ENCODE results near the gene PON3. TPM values are rescaled to one million over a fixed set of nuclear protein-coding genes. Genes with fewer than 3 reads are reported as not detected.

PON3 gene
- total RNA-seq, 4 donors from 2014 or later = 0.50 to 1.2 (median 0.63) TPM; not detected in 1

DNA sequence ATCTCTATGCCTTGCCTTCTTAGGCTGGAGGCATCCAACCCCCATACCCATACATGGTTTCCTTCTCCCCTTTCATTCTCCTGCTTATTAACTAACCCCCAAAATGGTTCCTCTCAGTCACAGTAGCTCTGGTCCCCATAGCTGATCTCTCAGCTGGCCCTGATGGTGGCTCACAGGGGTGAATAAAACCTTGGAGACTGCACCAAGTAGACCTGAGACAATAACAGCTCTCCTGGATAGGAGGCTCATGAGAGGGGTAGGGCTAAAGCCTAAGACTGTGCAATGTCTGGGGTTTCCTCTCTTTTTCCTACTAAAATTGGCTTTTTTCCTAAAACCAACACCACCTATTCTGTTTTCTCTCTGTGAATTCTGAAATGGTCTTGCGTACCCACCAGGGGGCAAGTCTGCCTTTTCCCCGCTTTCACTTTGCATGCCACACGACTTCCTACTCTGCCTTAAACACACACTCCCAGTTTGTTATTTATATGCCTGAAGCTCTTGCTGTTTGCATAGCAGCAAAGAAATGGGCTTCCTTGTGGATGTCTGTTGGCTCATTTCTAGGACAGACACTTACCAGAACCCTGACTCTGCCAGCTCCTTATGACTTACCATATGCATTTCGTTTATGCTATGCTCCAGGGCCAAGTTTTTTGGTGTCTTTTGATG lies 53.4 kb downstream of the PON3 start:
- 69% methylated on average over 4 of the region's 4 CpGs for WGBS
- intact Hi-C loops (cut with DNase I) = no loop called here
- H3K4me3 ChIP-seq = no peak overlapping the region
- peak; percentile 66 for DNase-seq (ENCODE audit: extremely low spot score)
- no peaks in the 10 kb centered on the region for H3K9me3 ChIP-seq
- no peaks in the 10 kb centered on the region for H3K4me1 ChIP-seq
- no peak overlapping the region for H3K27ac ChIP-seq (replicated peaks in 1 of 4)
- no peak for TF ChIP-seq POLR2AphosphoS5 (IDR thresholded peaks at IDR 0.05)
- TF ChIP-seq, protein P1, sequence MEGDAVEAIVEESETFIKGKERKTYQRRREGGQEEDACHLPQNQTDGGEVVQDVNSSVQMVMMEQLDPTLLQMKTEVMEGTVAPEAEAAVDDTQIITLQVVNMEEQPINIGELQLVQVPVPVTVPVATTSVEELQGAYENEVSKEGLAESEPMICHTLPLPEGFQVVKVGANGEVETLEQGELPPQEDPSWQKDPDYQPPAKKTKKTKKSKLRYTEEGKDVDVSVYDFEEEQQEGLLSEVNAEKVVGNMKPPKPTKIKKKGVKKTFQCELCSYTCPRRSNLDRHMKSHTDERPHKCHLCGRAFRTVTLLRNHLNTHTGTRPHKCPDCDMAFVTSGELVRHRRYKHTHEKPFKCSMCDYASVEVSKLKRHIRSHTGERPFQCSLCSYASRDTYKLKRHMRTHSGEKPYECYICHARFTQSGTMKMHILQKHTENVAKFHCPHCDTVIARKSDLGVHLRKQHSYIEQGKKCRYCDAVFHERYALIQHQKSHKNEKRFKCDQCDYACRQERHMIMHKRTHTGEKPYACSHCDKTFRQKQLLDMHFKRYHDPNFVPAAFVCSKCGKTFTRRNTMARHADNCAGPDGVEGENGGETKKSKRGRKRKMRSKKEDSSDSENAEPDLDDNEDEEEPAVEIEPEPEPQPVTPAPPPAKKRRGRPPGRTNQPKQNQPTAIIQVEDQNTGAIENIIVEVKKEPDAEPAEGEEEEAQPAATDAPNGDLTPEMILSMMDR (IDR thresholded peaks at IDR 0.05) = no peak
- TF ChIP-seq POLR2A (IDR thresholded peaks at IDR 0.05; ENCODE audit: low read depth) = no peak
- no peak for TF ChIP-seq EP300 (IDR thresholded peaks at IDR 0.05)
- H3K36me3 ChIP-seq = no peaks in the 10 kb centered on the region
- H3K27me3 ChIP-seq = no peaks in the 10 kb centered on the region

DNA sequence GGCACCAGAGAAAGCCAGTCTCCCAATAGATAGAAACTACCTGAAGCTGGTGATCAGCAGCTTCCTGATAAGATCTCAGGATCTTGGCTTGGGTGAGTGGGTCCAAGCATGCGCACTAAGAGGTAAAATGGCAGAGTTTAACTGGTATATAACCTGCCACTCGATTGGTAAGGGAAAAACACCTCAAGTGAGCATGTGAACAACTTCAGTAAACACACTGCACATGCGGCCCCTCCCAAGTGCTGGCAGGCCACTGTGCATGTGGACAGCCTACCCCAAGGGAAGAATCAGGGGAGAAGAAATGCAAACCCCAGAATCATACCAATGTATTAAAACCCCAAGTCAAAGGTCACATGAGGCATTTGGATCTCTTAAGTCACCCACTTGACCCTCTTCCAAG lies 54.1 kb downstream of the PON3 start:
- Histone ChIP-seq H3K4me1 (no peaks in the 10 kb centered on the region), H3K27me3 (no peaks in the 10 kb centered on the region), H3K36me3 (no peaks in the 10 kb centered on the region), H3K4me3 (no peak overlapping the region), H3K27ac (replicated peaks in 1 of 4) (no peak overlapping the region), H3K9me3 (no peaks in the 10 kb centered on the region)
- peak; percentile 39 for DNase-seq (ENCODE audit: extremely low spot score)
- TF ChIP-seq, protein P1 (IDR thresholded peaks at IDR 0.05) = no peak
- TF ChIP-seq EP300 (IDR thresholded peaks at IDR 0.05) = no peak
- TF ChIP-seq POLR2A (IDR thresholded peaks at IDR 0.05; ENCODE audit: low read depth) = no peak
- no peak for TF ChIP-seq POLR2AphosphoS5 (IDR thresholded peaks at IDR 0.05)
- WGBS = 100% methylated on average over 2 of the region's 3 CpGs
- intact Hi-C loops (cut with DNase I) = no loop called here

DNA sequence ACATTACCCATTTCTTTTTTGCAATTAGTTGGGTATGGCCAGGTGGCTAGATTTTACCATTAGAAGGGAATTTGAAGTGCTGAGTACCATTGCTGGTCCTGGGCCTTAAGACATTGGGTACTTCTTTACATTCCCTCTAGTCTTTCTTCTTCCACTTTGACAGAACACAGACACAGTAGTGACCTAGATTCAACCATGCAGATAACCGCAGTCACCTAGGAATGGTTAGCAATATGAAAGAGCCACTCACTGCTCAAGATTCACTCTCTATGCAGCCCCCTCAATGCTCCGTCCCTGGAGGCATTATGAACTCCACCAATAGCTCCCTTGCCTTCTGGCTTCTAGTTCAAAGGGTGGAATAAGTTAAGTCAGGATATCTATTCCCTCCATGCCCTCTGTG lies 55.7 kb downstream of the PON3 start:
- intact Hi-C loops (cut with DNase I) = no loop called here
- Histone ChIP-seq H3K27me3 (no peaks in the 10 kb centered on the region), H3K27ac (replicated peaks in 1 of 4) (no peak overlapping the region), H3K4me3 (no peak overlapping the region), H3K9me3 (no peaks in the 10 kb centered on the region), H3K4me1 (no peaks in the 10 kb centered on the region), H3K36me3 (no peaks in the 10 kb centered on the region)
- no peak for TF ChIP-seq EP300 (IDR thresholded peaks at IDR 0.05)
- TF ChIP-seq, protein P1 (IDR thresholded peaks at IDR 0.05) = no peak
- no peak for TF ChIP-seq POLR2AphosphoS5 (IDR thresholded peaks at IDR 0.05)
- TF ChIP-seq POLR2A (IDR thresholded peaks at IDR 0.05; ENCODE audit: low read depth) = no peak
- WGBS = 80% methylated on average over 2 of the region's 2 CpGs
- peak; percentile 64 for DNase-seq (ENCODE audit: extremely low spot score)

DNA sequence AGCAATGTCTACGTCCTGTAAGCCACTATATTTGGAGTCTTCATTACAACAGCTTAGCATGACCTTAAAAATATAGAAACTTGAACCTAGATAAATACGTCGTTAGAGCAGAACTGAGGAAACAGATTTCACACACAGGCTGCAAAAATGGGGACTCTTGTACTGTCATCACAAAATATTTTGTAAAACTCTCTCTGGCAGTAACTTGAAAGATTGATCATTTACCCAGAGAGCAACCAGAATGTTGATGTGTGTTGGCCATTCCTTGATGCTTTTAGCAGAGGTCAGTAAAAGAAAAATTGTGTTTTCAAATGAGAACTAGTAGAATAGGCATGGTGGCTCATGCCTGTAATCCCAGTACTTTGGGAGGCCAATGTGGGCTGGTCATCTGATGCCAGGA lies 57.3 kb downstream of the PON3 start:
- no peaks in the 10 kb centered on the region for H3K27me3 ChIP-seq
- WGBS = 90% methylated on average over 3 of the region's 3 CpGs
- no peaks in the 10 kb centered on the region for H3K9me3 ChIP-seq
- no peak for DNase-seq (ENCODE audit: extremely low spot score)
- no peak overlapping the region for H3K27ac ChIP-seq (replicated peaks in 1 of 4)
- H3K4me1 ChIP-seq = no peaks in the 10 kb centered on the region
- intact Hi-C loops (cut with DNase I) = no loop called here
- H3K36me3 ChIP-seq = no peaks in the 10 kb centered on the region
- no peak overlapping the region for H3K4me3 ChIP-seq
- TF ChIP-seq POLR2AphosphoS5 (IDR thresholded peaks at IDR 0.05) (no peak), EP300 (IDR thresholded peaks at IDR 0.05) (no peak)
- TF ChIP-seq, protein P1 (IDR thresholded peaks at IDR 0.05) = no peak

DNA sequence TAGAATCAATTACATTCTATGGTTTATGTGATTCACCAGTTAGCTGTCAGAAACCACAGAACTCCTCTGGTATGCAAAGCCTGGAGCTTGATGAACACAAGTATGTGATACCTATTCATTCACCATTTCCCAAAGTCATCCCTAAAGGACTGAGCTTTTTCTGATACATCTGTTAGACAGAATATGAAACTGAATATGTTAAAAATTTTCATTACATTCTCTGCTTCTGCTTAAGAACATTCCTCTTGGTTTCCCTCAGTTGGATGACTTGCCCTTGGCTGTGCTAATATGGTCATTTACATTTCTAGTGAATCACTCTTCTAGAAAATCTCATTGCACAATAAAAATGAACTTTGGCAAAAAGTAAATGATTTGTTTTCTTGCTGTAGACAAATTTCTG lies 61.1 kb downstream of the PON3 start:
- H3K9me3 ChIP-seq = no peaks in the 10 kb centered on the region
- TF ChIP-seq, protein P1 (IDR thresholded peaks at IDR 0.05) = no peak
- TF ChIP-seq EP300 (IDR thresholded peaks at IDR 0.05) = no peak
- TF ChIP-seq POLR2AphosphoS5 (IDR thresholded peaks at IDR 0.05) = no peak
- no peak for TF ChIP-seq POLR2A (IDR thresholded peaks at IDR 0.05; ENCODE audit: low read depth)
- no peaks in the 10 kb centered on the region for H3K36me3 ChIP-seq
- H3K27ac ChIP-seq (replicated peaks in 1 of 4) = no peak overlapping the region
- no peaks in the 10 kb centered on the region for H3K27me3 ChIP-seq
- no peak overlapping the region for H3K4me3 ChIP-seq
- H3K4me1 ChIP-seq = no peaks in the 10 kb centered on the region
- intact Hi-C loops (cut with DNase I) = no loop called here
- no peak for DNase-seq (ENCODE audit: extremely low spot score)
